GM10266 (cell line): ENCODE results near the gene CCDC126.

Source experiments
- DNase-seq: peaks from one replicate; pipeline ENCODE4 v3.0.0; 2012; ENCODE audit errors: extremely low spot score
- CTCF ChIP-seq: IDR thresholded peaks from 2 replicates; pipeline ENCODE4 v1.5.1; 2012; ENCODE audit warnings: mild to moderate bottlenecking, low read depth; ENCODE audit not compliant: control insufficient read depth, insufficient read depth; ENCODE audit errors: missing control alignments

CCDC126 gene

GRCh38 chr7:23607866-23608265, 10.7 kb downstream of the CCDC126 start:
- DNase-seq = no peak
- no peak for TF ChIP-seq CTCF

- DNase-seq = no peak
- no peak for TF ChIP-seq CTCF
Measured at GRCh38 chr7:23615331-23615730, 18.1 kb downstream of the CCDC126 start.

- no peak for DNase-seq
- TF ChIP-seq CTCF = no peak
Measured at GRCh38 chr7:23616593-23616992, 19.4 kb downstream of the CCDC126 start.

GRCh38 chr7:23617482-23617881, 20.3 kb downstream of the CCDC126 start:
- TF ChIP-seq CTCF = no peak
- DNase-seq = no peak

GRCh38 chr7:23618241-23618640, 21.1 kb downstream of the CCDC126 start:
- TF ChIP-seq CTCF = no peak
- DNase-seq = no peak

- TF ChIP-seq CTCF = no peak
Measured at GRCh38 chr7:23619141-23619540, 22.0 kb downstream of the CCDC126 start.

GRCh38 chr7:23622506-23622925, 25.3 kb downstream of the CCDC126 start:
- no peak for DNase-seq
- no peak for TF ChIP-seq CTCF

More at GRCh38 chr7:23619141-23619540, 22.0 kb downstream of the CCDC126 start:
- DNase-seq = no peak

GRCh38 chr7:23628370-23628769, 31.2 kb downstream of the CCDC126 start:
- no peak for TF ChIP-seq CTCF
- no peak for DNase-seq
